ENCODE results near the gene CUL7. TPM values are rescaled to one million over a fixed set of nuclear protein-coding genes. Genes with fewer than 3 reads are reported as not detected.

CUL7 gene
- total and polyA plus RNA-seq, 10 of the 15 experiments (the other 5 are each of a cell fraction or from before 2014, with no cell fraction given), result 0.66 to 18.4 (median 10.9) TPM

DNA sequence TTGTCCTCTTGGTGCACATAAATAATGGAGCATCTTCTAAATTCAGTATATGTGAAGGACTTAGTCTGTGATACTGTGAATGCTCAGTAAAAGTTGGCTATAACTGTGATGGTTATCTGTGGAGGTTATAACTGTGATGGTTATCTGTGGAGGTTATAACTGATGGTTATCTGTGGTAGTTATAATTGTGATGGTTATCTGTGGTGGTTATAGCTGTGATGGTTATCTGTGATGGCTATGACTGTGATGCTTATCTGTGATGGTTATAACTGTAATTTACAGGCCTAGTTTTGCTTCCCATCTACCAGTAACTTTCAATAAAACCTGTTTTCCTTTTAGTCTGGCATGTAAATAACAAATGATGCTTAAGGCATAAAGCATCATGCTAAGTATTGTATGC is 39.0 kb upstream of the CUL7 start (continued):
- TF ChIP-seq, protein P1, sequence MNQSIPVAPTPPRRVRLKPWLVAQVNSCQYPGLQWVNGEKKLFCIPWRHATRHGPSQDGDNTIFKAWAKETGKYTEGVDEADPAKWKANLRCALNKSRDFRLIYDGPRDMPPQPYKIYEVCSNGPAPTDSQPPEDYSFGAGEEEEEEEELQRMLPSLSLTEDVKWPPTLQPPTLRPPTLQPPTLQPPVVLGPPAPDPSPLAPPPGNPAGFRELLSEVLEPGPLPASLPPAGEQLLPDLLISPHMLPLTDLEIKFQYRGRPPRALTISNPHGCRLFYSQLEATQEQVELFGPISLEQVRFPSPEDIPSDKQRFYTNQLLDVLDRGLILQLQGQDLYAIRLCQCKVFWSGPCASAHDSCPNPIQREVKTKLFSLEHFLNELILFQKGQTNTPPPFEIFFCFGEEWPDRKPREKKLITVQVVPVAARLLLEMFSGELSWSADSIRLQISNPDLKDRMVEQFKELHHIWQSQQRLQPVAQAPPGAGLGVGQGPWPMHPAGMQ (IDR thresholded peaks at IDR 0.05; ENCODE audit: borderline replicate concordance), result no peak
- no peak for TF ChIP-seq ATF7 (IDR thresholded peaks at IDR 0.05; ENCODE audit: low read depth)

DNA sequence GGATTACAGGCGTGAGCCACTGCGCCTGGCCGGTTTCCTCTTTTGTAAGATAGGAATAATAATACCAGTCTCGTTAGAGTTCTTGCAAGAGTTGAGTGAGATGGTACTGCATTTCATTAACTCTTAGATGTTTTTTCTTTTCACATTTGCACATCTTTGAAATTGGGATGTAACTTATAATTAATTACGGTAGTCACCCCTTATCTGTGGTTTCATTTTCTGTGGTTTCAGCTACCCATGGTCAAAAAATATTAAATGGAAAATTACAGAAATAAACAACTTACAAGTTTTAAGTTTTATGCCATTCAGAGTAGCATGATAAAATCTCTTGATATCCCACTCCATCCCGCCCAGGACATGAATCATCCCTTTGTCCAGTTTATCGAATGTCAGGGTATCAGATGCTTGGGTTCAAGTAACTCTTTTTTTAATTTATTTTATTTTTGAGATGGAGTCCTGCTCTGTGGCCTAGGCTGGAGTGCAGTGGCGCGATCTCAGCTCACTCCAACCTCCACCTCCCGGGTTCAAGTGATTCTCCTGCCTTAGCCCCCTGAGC is 37.9 kb upstream of the CUL7 start:
- H3K27ac ChIP-seq (ENCODE audit: control insufficient read depth, insufficient read depth), result no peak overlapping the region
- no peak overlapping the region for H3K9ac ChIP-seq (ENCODE audit: control insufficient read depth, insufficient read depth, low read length)
- FAIRE-seq, result no peak
- no peaks in the 10 kb centered on the region for H3K27me3 ChIP-seq (replicated peaks in 1 of 2; ENCODE audit: control insufficient read depth in 2 of 2, insufficient read depth in 2 of 2, low read length in 1 of 2)
- H4K20me1 ChIP-seq (ENCODE audit: control insufficient read depth, insufficient read depth), result no peaks in the 10 kb centered on the region
- 73% methylated on average over 10 of the region's 10 CpGs for WGBS (ENCODE audit: insufficient coverage, insufficient replicate concordance, low lambda C conversion rate, missing lambda C conversion rate)
- BruUV-seq (replicated peaks), result no TSS peak
- in situ Hi-C loops (cut with MboI) (no loop called here), intact Hi-C loops (cut with micrococcal nuclease; ENCODE audit: unreplicated experiment) (no loop called here)
- no peak overlapping the region for H3K4me2 ChIP-seq (ENCODE audit: control insufficient read depth, insufficient read depth)
- no peak for DNase-seq (ENCODE audit: low read depth, low spot score)
- POLR2A ChIA-PET, result no interaction called here
- TF ChIP-seq JUNB (IDR thresholded peaks at IDR 0.05) (no peak), SMAD1 (IDR thresholded peaks at IDR 0.05; ENCODE audit: low read depth, partially characterized antibody) (no peak), HDAC2 (IDR thresholded peaks at IDR 0.05) (no peak), MEF2B (IDR thresholded peaks at IDR 0.05; ENCODE audit: partially characterized antibody, poor library complexity, severe bottlenecking) (no peak), CHD4 (IDR thresholded peaks at IDR 0.05) (no peak), SRF (IDR thresholded peaks at IDR 0.05; ENCODE audit: low read depth in 2 of 2, low read length in 2 of 2) (no peak), ZNF384 (IDR thresholded peaks at IDR 0.05; ENCODE audit: borderline replicate concordance, low read depth, low read length) (no peak), CHD2 (IDR thresholded peaks at IDR 0.05; ENCODE audit: borderline replicate concordance, low read depth, low read length) (no peak), POLR2AphosphoS5 (IDR thresholded peaks at IDR 0.05; ENCODE audit: low read length) (no peak), ZNF622 (IDR thresholded peaks at IDR 0.05) (no peak)
- TF ChIP-seq, protein P2, sequence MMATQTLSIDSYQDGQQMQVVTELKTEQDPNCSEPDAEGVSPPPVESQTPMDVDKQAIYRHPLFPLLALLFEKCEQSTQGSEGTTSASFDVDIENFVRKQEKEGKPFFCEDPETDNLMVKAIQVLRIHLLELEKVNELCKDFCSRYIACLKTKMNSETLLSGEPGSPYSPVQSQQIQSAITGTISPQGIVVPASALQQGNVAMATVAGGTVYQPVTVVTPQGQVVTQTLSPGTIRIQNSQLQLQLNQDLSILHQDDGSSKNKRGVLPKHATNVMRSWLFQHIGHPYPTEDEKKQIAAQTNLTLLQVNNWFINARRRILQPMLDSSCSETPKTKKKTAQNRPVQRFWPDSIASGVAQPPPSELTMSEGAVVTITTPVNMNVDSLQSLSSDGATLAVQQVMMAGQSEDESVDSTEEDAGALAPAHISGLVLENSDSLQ (IDR thresholded peaks at IDR 0.05), result no peak
- TF ChIP-seq, protein P3, sequence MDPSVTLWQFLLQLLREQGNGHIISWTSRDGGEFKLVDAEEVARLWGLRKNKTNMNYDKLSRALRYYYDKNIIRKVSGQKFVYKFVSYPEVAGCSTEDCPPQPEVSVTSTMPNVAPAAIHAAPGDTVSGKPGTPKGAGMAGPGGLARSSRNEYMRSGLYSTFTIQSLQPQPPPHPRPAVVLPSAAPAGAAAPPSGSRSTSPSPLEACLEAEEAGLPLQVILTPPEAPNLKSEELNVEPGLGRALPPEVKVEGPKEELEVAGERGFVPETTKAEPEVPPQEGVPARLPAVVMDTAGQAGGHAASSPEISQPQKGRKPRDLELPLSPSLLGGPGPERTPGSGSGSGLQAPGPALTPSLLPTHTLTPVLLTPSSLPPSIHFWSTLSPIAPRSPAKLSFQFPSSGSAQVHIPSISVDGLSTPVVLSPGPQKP (IDR thresholded peaks at IDR 0.05; ENCODE audit: low read depth, low read length), result no peak
- TF ChIP-seq, protein P4, sequence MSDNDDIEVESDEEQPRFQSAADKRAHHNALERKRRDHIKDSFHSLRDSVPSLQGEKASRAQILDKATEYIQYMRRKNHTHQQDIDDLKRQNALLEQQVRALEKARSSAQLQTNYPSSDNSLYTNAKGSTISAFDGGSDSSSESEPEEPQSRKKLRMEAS (IDR thresholded peaks at IDR 0.05; ENCODE audit: low read depth, low read length), result no peak
- H3K36me3 ChIP-seq (ENCODE audit: control insufficient read depth in 2 of 2, insufficient read depth in 2 of 2, low read length in 1 of 2), result no peaks in the 10 kb centered on the region
- no peak overlapping the region for H3K4me3 ChIP-seq
- no peak overlapping the region for H2AFZ ChIP-seq (ENCODE audit: control insufficient read depth, low read depth, low read length)
- H3K9me3 ChIP-seq (replicated peaks; ENCODE audit: control insufficient read depth, insufficient read depth, low read length), result no peaks in the 10 kb centered on the region
- peaks cover 15% of the 10 kb centered on the region for H3K4me1 ChIP-seq (ENCODE audit: control insufficient read depth, insufficient read depth, low read length)
- SMC1A ChIA-PET (ENCODE audit: uncharacterized antibody, unreplicated experiment), result interaction anchor here (0.5 kb wide), 1 partner anchor 101 kb away, joined by 3 read pairs; no protein-coding TSS in a partner anchor
- RAD21 ChIA-PET (ENCODE audit: unreplicated experiment), result interaction anchor here (0.6 kb wide), 1 partner anchor 10 kb away, joined by 3 read pairs; no protein-coding TSS in a partner anchor
- no peaks in the 10 kb centered on the region for H3K79me2 ChIP-seq (ENCODE audit: control insufficient read depth, insufficient read depth, low read length)
- no peak for ATAC-seq
- CTCF ChIA-PET, result interaction anchor here (1.5 kb wide), 1 partner anchor 52 kb away, joined by 4 read pairs; no protein-coding TSS in a partner anchor

Data from GM12878 (cell line).